Measurements from ENCODE around the gene SKIDA1.

The SKIDA1 gene

DNA sequence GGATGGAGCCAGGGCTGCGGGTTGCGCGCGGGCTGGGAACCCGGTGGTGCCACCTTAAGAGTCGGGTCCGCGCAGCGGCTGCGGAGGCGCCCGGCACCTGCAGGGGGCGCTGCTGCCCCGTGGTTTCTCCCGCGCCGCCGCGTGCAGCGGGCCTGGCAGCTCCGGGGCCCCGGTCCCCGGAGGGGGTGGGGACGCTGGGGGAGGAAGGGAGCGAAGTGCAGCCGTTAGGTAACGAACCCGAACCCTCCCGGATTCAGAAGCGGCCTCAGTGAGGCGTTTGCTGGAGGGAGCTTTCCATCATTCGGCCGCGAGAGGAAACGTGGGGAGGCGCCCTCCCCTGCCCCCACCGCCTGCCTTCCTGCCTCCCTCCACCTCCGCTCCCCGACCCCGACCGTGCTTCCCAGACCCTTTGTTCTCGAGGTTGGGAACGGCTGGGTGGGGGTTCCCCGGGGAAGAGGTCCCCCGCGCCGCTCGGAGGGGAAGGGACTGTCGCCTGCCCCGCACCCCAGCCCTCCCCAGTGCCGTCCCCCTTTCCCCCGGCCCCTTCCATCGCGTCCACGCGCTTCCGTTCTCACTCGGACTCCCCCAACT, 29.6 kb downstream of the SKIDA1 start (continued):
- TF ChIP-seq ZNF530 (tag by site-specific recombination; IDR thresholded peaks at IDR 0.05; ENCODE audit: low read depth), result no peak
- 0 out of 2 replicates have a peak, but pooled peaks have one; percentile 23 for TF ChIP-seq ZNF202 (tag by site-specific recombination; IDR thresholded peaks at IDR 0.05; ENCODE audit: borderline replicate concordance)
- TF ChIP-seq KLF16 (tag by site-specific recombination; IDR thresholded peaks at IDR 0.05), result peak; percentile 66

DNA sequence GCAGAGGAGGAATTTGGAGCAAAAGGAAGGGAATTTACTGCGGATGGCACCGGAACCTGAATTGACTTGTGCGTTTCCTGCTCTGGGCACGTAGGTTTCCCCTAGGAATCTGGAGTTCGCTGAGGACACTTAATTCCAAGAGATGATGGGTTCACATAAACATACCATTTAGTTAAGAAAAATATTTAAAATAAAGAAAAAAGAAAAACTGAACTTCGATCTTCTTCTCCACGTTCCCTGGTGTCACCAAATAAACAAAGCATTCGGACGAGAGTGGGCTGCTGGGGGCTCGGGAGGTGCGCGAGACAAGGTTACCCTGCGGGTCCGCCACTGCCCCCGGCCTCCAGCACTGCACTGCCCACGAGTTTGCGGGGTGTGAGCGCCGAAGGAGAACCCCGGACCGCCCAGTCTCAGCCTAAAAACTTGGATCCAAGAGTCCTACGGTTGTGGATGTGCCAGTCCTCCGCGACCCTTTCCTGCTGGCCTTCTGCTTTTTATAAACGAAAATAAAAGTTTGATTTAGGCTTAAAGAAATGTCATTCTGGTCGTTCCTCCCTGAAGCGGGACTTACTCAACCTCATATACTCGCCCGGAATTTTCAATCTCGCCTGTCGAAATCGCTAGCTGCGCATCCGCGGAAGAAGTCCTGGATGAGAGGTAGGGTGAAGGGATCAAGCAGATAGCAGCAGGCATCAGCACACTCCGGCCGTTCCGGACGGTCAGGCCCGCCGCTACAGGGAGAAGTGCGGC, 30.3 kb downstream of the SKIDA1 start:
- no peaks in the 10 kb centered on the region for H3K9me3 ChIP-seq (ENCODE audit: control insufficient read depth, insufficient read depth, low read depth, low read length)
- no peak for TF ChIP-seq ZNF670 (tag by site-specific recombination; IDR thresholded peaks at IDR 0.05; ENCODE audit: low read depth)
- TF ChIP-seq, protein P1, sequence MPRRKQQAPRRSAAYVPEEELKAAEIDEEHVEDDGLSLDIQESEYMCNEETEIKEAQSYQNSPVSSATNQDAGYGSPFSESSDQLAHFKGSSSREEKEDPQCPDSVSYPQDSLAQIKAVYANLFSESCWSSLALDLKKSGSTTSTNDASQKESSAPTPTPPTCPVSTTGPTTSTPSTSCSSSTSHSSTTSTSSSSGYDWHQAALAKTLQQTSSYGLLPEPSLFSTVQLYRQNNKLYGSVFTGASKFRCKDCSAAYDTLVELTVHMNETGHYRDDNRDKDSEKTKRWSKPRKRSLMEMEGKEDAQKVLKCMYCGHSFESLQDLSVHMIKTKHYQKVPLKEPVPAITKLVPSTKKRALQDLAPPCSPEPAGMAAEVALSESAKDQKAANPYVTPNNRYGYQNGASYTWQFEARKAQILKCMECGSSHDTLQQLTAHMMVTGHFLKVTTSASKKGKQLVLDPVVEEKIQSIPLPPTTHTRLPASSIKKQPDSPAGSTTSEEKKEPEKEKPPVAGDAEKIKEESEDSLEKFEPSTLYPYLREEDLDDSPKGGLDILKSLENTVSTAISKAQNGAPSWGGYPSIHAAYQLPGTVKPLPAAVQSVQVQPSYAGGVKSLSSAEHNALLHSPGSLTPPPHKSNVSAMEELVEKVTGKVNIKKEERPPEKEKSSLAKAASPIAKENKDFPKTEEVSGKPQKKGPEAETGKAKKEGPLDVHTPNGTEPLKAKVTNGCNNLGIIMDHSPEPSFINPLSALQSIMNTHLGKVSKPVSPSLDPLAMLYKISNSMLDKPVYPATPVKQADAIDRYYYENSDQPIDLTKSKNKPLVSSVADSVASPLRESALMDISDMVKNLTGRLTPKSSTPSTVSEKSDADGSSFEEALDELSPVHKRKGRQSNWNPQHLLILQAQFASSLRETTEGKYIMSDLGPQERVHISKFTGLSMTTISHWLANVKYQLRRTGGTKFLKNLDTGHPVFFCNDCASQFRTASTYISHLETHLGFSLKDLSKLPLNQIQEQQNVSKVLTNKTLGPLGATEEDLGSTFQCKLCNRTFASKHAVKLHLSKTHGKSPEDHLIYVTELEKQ (tag by site-specific recombination; IDR thresholded peaks at IDR 0.05; ENCODE audit: borderline replicate concordance), result no peak
- TF ChIP-seq HIC1 (tag by site-specific recombination; IDR thresholded peaks at IDR 0.05), result no peak
- TF ChIP-seq, protein P2, sequence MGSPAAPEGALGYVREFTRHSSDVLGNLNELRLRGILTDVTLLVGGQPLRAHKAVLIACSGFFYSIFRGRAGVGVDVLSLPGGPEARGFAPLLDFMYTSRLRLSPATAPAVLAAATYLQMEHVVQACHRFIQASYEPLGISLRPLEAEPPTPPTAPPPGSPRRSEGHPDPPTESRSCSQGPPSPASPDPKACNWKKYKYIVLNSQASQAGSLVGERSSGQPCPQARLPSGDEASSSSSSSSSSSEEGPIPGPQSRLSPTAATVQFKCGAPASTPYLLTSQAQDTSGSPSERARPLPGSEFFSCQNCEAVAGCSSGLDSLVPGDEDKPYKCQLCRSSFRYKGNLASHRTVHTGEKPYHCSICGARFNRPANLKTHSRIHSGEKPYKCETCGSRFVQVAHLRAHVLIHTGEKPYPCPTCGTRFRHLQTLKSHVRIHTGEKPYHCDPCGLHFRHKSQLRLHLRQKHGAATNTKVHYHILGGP (tag by site-specific recombination; IDR thresholded peaks at IDR 0.05), result no peak
- no peak for TF ChIP-seq ZNF19 (tag by site-specific recombination; IDR thresholded peaks at IDR 0.05; ENCODE audit: low read depth)
- TF ChIP-seq TRIM28 (IDR thresholded peaks at IDR 0.05; ENCODE audit: borderline replicate concordance, low read length), result no peak
- no peak for TF ChIP-seq ZNF292 (tag by site-specific recombination; IDR thresholded peaks at IDR 0.05; ENCODE audit: borderline replicate concordance, low read depth)
- TF ChIP-seq ZNF114 (tag by site-specific recombination; IDR thresholded peaks at IDR 0.05), result no peak
- TF ChIP-seq SP7 (tag by site-specific recombination; IDR thresholded peaks at IDR 0.05), result no peak
- TF ChIP-seq ZNF571 (tag by site-specific recombination; IDR thresholded peaks at IDR 0.05), result no peak
- TF ChIP-seq SCRT1 (tag by site-specific recombination; IDR thresholded peaks at IDR 0.05; ENCODE audit: borderline replicate concordance), result no peak
- TF ChIP-seq, protein P3, sequence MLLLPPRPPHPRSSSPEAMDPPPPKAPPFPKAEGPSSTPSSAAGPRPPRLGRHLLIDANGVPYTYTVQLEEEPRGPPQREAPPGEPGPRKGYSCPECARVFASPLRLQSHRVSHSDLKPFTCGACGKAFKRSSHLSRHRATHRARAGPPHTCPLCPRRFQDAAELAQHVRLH (tag by site-specific recombination; IDR thresholded peaks at IDR 0.05), result no peak
- TF ChIP-seq OSR2 (tag by site-specific recombination; IDR thresholded peaks at IDR 0.05), result no peak
- no peak for TF ChIP-seq ZNF626 (tag by site-specific recombination; IDR thresholded peaks at IDR 0.05)
- TF ChIP-seq GLI4 (tag by site-specific recombination; IDR thresholded peaks at IDR 0.05), result no peak
- TF ChIP-seq ZNF747 (tag by site-specific recombination; IDR thresholded peaks at IDR 0.05), result no peak
- TF ChIP-seq ZNF639 (tag by site-specific recombination; IDR thresholded peaks at IDR 0.05), result no peak
- ChIA-PET POLR2A (interaction anchor here (0.6 to 2.7 kb wide), 14 partner anchors 11 to 238 kb away, joined by 3 to 28 read pairs (median 7); partner anchors contain the start of genes MLLT10 and SKIDA1), CTCF (interaction anchor here (0.7 to 2.7 kb wide), 16 partner anchors 10 to 459 kb away, joined by 3 to 32 read pairs (median 4); no protein-coding TSS in a partner anchor)
- peak overlapping the region; percentile 48 for H3K4me3 ChIP-seq (ENCODE audit: low read depth, low read length)
- H3K27ac ChIP-seq (ENCODE audit: extremely low read depth, low read depth, low read length), result peak overlapping the region; percentile 99; the same call in 1 of the 2 replicates
- no peaks in the 10 kb centered on the region for H3K36me3 ChIP-seq (ENCODE audit: control insufficient read depth in 2 of 2, insufficient read depth in 1 of 2, low read length in 2 of 2)
- no peaks in the 10 kb centered on the region for H3K4me1 ChIP-seq (ENCODE audit: control insufficient read depth, insufficient read depth, low read length)
